Fibroblast of lung (primary cell): ENCODE results near the gene DAGLA. TPM values are rescaled to one million over a fixed set of nuclear protein-coding genes. Genes with fewer than 3 reads are reported as not detected.

Source experiments
- DNase-seq, 2 donors: peaks; one replicate each; pipeline versions ENCODE4 v3.0.0 to v3.0.0-alpha.2; 2010; ENCODE audit warnings: low read depth in 2 of 2
- H2AFZ ChIP-seq: 2 replicates; pipeline ENCODE4 v1.5.1; 2012; ENCODE audit warnings: low read length, control low read depth, inconsistent platforms
- H3K27ac ChIP-seq: 2 replicates; pipeline ENCODE4 v1.5.1; 2011; ENCODE audit warnings: low read length, control low read depth; ENCODE audit not compliant: insufficient read depth
- H3K27me3 ChIP-seq: 2 replicates; pipeline ENCODE4 v1.5.1; 2011; ENCODE audit warnings: mild to moderate bottlenecking, low read length; ENCODE audit not compliant: control insufficient read depth, insufficient read depth
- H3K36me3 ChIP-seq: 2 replicates; pipeline ENCODE4 v1.5.1; 2011; ENCODE audit warnings: low read length; ENCODE audit not compliant: control insufficient read depth, insufficient read depth
- H3K4me1 ChIP-seq: 2 replicates; pipeline ENCODE4 v1.5.1; 2011; ENCODE audit warnings: low read length; ENCODE audit not compliant: control insufficient read depth, insufficient read depth; ENCODE audit errors: extremely low read depth
- H3K4me2 ChIP-seq: 2 replicates; pipeline ENCODE4 v1.5.1; 2011; ENCODE audit warnings: low read length, control low read depth; ENCODE audit not compliant: insufficient read depth; ENCODE audit errors: extremely low read depth
- H3K4me3 ChIP-seq, 4 experiments: fragments of 200-600 bp in 1 of 4; sonication (generic) in 1 of 4; replicated peaks in 1 of 4; 2 replicates each; pipeline ENCODE4 v1.5.1; 2011 to 2016; ENCODE audit warnings: low read length in 4 of 4, low read depth in 3 of 4, mild to moderate bottlenecking in 3 of 4, control low read depth in 2 of 4, inconsistent platforms in 1 of 4, mixed read lengths in 1 of 4; ENCODE audit not compliant: insufficient read depth in 1 of 4; ENCODE audit errors: control extremely low read depth in 1 of 4
- H3K79me2 ChIP-seq: 2 replicates; pipeline ENCODE4 v1.5.1; 2012; ENCODE audit warnings: mild to moderate bottlenecking, low read length, inconsistent platforms; ENCODE audit not compliant: control insufficient read depth, insufficient read depth
- H3K9ac ChIP-seq: 2 replicates; pipeline ENCODE4 v1.5.1; 2011; ENCODE audit warnings: mild to moderate bottlenecking, low read length, control low read depth; ENCODE audit not compliant: insufficient read depth
- H3K9me3 ChIP-seq: 2 replicates; pipeline ENCODE4 v1.5.1; 2012; ENCODE audit warnings: low read depth, low read length; ENCODE audit not compliant: control insufficient read depth, insufficient read depth
- H4K20me1 ChIP-seq: 2 replicates; pipeline ENCODE4 v1.5.1; 2011; ENCODE audit warnings: low read length; ENCODE audit not compliant: control insufficient read depth, insufficient read depth; ENCODE audit errors: extremely low read depth
- EZH2 ChIP-seq: IDR thresholded peaks from 2 replicates; pipeline ENCODE4 v1.5.1; 2012; ENCODE audit warnings: low read length, control low read depth, mild to moderate bottlenecking; ENCODE audit errors: missing control alignments
- polyA plus RNA-seq, 2 donors: library from polyadenylated mRNA; depleted of rRNA in 1 of 2; stranded (reverse) in 1 of 2; unstranded in 1 of 2; fragments of >200 nt; gene quantifications; 2 replicates each; pipeline ENCODE4 v1.2.1, GENCODE V29; 2011 to 2012; ENCODE audit warnings: missing spikeins in 1 of 2
- total RNA-seq: library from RNA; depleted of rRNA; stranded (reverse); fragments of >200 nt; gene quantifications from 2 replicates; pipeline ENCODE4 v1.2.1, GENCODE V29; 2014
- TF ChIP-seq, protein P1 (sequence below), 2 donors: IDR thresholded peaks in 1 of 2; conservative IDR thresholded peaks in 1 of 2; 1 replicate in 1 of 2; 2 replicates in 1 of 2; pipeline ENCODE4 v1.5.1; 2011 to 2012; ENCODE audit warnings: low read length in 2 of 2, control low read depth in 1 of 2, inconsistent platforms in 1 of 2, low read depth in 1 of 2, mild to moderate bottlenecking in 1 of 2

Gene DAGLA
- total and polyA plus RNA-seq, 2 donors (not counting 1 experiment from before 2014, with no cell fraction given), result 1.00 to 2.0 TPM

- no peak for TF ChIP-seq EZH2
- TF ChIP-seq, protein P1, sequence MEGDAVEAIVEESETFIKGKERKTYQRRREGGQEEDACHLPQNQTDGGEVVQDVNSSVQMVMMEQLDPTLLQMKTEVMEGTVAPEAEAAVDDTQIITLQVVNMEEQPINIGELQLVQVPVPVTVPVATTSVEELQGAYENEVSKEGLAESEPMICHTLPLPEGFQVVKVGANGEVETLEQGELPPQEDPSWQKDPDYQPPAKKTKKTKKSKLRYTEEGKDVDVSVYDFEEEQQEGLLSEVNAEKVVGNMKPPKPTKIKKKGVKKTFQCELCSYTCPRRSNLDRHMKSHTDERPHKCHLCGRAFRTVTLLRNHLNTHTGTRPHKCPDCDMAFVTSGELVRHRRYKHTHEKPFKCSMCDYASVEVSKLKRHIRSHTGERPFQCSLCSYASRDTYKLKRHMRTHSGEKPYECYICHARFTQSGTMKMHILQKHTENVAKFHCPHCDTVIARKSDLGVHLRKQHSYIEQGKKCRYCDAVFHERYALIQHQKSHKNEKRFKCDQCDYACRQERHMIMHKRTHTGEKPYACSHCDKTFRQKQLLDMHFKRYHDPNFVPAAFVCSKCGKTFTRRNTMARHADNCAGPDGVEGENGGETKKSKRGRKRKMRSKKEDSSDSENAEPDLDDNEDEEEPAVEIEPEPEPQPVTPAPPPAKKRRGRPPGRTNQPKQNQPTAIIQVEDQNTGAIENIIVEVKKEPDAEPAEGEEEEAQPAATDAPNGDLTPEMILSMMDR (conservative IDR thresholded peaks at IDR 0.05 in 1 of 2, IDR thresholded peaks at IDR 0.05 in 1 of 2; ENCODE audit: low read depth in 1 of 2, low read length in 2 of 2), result no peak
- H3K9me3 ChIP-seq, result no peaks in the 10 kb centered on the region
- H4K20me1 ChIP-seq, result no peaks in the 10 kb centered on the region
- H3K4me3 ChIP-seq, result no peak overlapping the region
- no peaks in the 10 kb centered on the region for H3K4me1 ChIP-seq
- DNase-seq, result no peak
- no peak overlapping the region for H2AFZ ChIP-seq
- no peaks in the 10 kb centered on the region for H3K36me3 ChIP-seq
- no peaks in the 10 kb centered on the region for H3K27me3 ChIP-seq
- H3K27ac ChIP-seq, result no peak overlapping the region
- H3K9ac ChIP-seq, result no peak overlapping the region
- H3K4me2 ChIP-seq, result no peak overlapping the region
- H3K79me2 ChIP-seq, result no peaks in the 10 kb centered on the region
These were observed 88.3 kb downstream of the DAGLA start for GRCh38 chr11:61768376-61769076.

DNA sequence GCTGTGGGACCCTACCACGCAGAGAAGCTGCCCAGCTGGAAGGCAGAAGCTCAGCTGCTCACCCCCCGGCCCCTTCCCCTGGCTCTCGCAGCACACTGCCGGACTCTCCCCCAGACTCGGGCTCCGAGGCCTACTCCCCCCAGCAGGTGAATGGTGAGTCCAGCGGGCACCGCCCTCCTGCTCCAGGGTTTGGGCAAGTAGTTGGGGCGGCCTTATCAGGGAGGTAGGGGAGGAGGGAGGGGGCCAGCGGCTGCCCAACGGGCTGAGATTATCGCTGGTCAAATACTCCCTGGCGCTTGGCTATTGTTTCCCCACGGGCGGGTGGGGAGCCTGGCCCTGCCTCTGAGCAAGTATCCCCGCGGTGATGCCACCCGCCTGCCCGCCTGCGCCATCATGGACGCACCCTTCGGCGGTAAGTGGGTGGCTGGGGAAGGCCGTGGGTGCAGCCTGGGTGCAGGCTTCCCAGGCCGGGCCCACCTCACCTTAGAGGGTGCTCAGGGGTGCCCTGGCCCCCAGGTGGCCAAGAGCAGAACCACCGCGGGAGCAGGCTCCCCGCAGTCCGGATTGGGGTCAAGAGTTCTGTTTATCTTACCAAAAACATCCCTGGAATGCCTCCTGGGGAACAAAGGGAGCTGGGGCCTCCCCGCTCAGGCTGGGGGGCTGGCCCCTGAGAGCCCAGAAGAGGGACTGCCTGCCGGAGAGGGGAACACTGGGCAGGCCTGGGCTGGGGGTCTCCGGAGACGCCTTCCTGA, 89.2 kb downstream of the DAGLA start:
- H3K27me3 ChIP-seq, result no peaks in the 10 kb centered on the region
- H3K9me3 ChIP-seq, result no peaks in the 10 kb centered on the region
- H3K79me2 ChIP-seq, result no peaks in the 10 kb centered on the region
- no peaks in the 10 kb centered on the region for H4K20me1 ChIP-seq
- H3K4me1 ChIP-seq, result no peaks in the 10 kb centered on the region
- DNase-seq, result peak; percentile 24 to 50
- H3K36me3 ChIP-seq, result no peaks in the 10 kb centered on the region
- TF ChIP-seq, protein P1 (conservative IDR thresholded peaks at IDR 0.05 in 1 of 2, IDR thresholded peaks at IDR 0.05 in 1 of 2; ENCODE audit: low read depth in 1 of 2, low read length in 2 of 2), result peak; percentile 9 to 38
- no peak for TF ChIP-seq EZH2
- H3K4me2 ChIP-seq, result no peak overlapping the region
- H3K9ac ChIP-seq, result no peak overlapping the region
- no peak overlapping the region for H3K4me3 ChIP-seq
- no peak overlapping the region for H2AFZ ChIP-seq
- H3K27ac ChIP-seq, result no peak overlapping the region

DNA sequence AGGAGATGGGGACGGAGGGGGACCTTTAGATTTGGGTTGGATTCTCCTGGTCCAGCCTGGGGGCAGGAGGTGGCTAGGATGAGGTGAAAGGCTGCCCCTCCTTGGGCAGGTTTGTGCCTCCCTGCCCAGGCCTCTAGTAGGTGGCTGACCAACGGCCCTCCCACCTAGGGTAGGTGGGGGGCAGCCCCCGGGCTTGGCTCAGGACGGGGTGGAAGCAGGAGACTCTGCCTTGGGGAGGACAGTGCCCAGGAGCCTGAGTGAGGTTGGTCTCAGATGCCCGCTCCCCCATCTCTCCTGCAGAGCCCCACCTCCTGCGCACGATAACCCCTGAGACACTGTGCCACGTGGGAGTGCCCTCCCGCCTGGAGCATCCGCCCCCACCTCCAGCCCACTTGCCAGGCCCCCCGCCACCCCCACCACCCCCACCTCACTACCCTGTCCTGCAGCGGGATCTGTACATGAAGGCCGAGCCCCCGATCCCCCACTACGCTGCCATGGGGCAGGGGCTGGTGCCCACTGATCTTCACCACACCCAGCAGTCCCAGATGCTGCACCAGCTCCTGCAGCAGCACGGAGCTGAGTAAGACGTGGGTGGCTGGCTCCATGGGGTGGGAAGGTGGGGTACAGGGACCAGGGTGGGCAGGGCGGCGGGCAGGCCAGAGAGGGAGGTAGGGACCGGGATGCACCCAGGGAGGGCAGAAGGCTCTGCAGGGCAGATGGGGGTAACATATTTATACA, 89.9 kb downstream of the DAGLA start:
- H3K4me2 ChIP-seq, result no peak overlapping the region
- no peaks in the 10 kb centered on the region for H4K20me1 ChIP-seq
- no peaks in the 10 kb centered on the region for H3K9me3 ChIP-seq
- H3K4me1 ChIP-seq, result no peaks in the 10 kb centered on the region
- no peaks in the 10 kb centered on the region for H3K27me3 ChIP-seq
- no peak overlapping the region for H3K9ac ChIP-seq
- H3K4me3 ChIP-seq, result no peak overlapping the region
- no peak overlapping the region for H2AFZ ChIP-seq
- H3K79me2 ChIP-seq, result no peaks in the 10 kb centered on the region
- no peaks in the 10 kb centered on the region for H3K36me3 ChIP-seq
- no peak for DNase-seq
- no peak overlapping the region for H3K27ac ChIP-seq
- no peak for TF ChIP-seq EZH2
- TF ChIP-seq, protein P1 (conservative IDR thresholded peaks at IDR 0.05 in 1 of 2, IDR thresholded peaks at IDR 0.05 in 1 of 2; ENCODE audit: low read depth in 1 of 2, low read length in 2 of 2), result no peak
